Stimulated activated CD8-positive, alpha-beta memory T cell treated with anti-CD3 and anti-CD28 coated beads, Interleukin-4, amount 100 ng/mL, for 4 hours (primary cell): ENCODE results near the gene ZFAND5.

Experiments
- DNase-seq, 2 donors: peaks; one replicate each; pipeline ENCODE4 v3.0.0-alpha.2; 2020; ENCODE audit warnings: low read depth in 2 of 2, low spot score in 1 of 2

The ZFAND5 gene, protein sequence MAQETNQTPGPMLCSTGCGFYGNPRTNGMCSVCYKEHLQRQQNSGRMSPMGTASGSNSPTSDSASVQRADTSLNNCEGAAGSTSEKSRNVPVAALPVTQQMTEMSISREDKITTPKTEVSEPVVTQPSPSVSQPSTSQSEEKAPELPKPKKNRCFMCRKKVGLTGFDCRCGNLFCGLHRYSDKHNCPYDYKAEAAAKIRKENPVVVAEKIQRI

DNA sequence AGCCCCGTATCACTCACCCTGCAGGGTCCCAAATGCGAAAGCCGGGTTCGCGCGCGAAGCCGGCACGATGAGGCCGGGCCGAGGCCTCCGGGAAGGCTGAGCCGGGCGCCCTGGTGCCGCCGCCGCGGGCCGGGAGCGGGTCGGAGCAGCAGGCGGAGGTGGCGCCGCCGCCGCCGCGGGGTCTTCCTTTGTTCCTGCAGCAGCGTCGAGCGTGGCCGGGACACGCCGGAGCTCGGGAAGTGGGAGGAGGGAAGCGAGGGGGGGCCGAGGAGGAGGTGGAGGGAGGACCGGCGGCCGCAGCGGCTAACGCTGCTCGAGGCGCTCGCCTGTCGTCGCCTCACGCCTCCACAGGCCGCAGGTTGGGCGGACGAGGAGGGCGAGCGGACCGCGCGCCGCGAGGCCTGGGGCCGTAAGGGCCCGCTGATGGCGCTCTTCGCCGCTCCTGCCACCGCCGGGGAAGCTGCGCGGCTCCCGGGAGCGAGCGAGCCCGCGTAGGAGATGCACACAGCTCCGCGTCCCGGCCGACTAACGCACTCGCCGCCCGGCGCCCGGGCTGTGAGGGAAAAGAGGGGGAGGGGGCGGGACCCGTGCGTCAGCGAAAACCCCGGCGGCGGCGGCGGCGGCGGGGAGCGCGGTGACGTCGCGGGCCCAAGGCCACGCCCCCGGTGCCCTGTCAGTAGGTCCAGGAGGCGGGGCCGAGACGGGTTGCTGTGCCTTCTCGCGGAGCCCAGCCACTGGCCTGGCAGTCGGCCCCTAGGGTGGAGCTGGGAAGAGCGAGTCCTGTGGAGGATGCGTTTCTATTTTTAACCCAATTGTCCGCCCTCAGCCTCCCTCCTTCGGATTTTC lies at the start of gene ZFAND5:
Gene ZFAND5 (minus strand): TSS at position 530 of the 846 bp plus-strand sequence. CDS start 4,430 bp downstream, outside the sequence.
- DNase-seq = peak; percentile 81 to 88

- DNase-seq = no peak
These were observed 47.6 kb upstream of the ZFAND5 start for GRCh38 chr9:72412483-72413040.

DNA sequence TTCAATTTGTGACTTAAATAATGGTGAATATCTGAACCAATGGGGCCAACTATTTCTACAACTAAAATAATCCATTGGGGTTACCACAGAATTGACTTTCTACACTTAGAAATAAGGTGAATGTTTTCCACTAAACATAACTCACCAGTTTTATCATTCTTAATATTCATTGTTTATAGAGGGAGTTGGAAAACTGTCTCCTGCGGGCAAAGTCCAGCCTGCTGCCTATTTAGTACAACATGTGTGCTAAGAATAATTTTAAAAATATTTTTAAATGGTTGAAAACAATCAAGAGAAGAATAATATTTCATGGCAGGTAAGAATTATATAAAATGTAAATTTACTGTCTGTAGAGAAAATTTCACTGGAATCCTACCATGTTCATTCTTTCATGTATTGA lies 45.2 kb upstream of the ZFAND5 start:
- DNase-seq = no peak

- no peak for DNase-seq
These were observed 42.1 kb upstream of the ZFAND5 start for GRCh38 chr9:72407114-72407513.

DNA sequence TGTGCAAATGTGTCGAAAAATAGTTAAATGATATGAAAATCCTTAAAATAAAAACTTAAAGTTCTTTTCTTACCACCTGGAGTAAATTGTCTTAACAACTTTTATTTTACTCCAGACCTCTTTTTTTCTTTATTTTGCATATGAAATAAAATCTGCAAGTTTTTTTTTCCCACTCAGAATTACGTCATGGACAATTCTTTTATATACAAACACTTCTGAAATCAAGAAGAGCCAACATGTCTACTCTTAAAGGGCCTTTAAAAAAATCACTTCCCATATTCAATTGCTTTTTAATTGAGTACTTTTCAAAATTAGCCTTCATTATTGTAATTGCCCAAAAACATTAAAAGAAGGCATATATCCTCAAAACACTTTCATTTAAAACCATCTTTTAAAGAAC lies 37.7 kb upstream of the ZFAND5 start:
- no peak for DNase-seq

GRCh38 chr9:72401396-72401795 lies 36.4 kb upstream of the ZFAND5 start:
- no peak for DNase-seq

DNA sequence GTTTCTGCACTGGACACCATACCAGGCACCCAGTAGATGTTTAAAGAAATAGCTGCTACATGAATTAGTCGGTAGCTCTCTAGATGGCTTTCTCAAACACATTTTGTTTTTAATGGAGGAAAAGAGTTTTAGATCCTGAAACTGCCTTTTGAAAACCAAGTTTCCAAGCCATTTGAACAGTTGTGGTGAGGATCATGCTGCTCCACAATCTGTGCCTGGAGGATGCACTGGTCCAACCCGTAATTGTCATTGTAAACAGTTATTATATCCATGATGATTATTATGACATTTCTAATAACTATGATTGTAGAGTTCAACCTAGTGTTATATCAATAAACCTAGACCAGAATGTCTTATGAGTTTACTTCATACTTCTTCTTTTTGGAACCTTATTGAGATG lies 35.9 kb upstream of the ZFAND5 start:
- no peak for DNase-seq

- DNase-seq = no peak
These were observed 34.4 kb upstream of the ZFAND5 start for GRCh38 chr9:72399391-72399790.

DNA sequence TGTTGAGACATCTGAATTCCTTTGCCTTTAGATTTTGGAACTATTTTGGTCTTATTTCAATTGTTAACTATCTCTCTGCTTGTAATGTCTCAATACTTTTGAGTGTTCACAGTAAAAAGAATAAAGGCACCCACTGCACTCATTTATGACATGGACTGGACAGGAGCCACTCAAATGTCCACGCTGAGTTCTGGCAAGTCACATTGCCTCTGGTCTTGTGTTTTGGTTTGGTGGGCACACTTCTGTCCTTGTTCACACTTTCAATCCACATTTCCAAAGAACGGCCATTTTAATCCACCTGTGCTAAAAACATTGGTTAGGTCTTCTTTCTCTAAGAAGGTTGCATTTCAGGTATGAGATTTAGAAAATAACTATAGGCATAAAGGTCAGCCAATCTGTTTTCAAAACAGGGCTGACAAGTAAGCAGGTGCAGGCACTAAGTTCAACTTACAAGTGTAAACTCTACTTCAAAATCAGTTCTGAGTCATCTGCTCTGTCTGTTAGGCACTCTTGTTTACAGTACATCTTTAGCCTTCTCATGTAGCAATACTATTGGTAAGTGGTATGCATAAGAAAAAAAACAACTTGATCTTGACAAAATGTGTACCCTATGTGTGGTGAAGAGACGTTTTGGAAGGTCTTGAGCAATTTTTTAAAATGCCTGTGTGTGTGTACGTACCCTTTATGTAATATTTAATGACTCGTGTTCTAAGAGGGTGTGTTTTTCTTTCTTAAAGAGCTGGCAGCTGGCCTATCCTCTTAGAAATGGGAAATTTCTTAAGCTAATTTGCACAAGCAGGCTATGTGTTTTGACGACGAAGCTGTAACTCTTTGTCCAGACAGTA lies 31.5 kb upstream of the ZFAND5 start:
- no peak for DNase-seq

- no peak for DNase-seq
These were observed 29.1 kb upstream of the ZFAND5 start for GRCh38 chr9:72394066-72394465.

DNA sequence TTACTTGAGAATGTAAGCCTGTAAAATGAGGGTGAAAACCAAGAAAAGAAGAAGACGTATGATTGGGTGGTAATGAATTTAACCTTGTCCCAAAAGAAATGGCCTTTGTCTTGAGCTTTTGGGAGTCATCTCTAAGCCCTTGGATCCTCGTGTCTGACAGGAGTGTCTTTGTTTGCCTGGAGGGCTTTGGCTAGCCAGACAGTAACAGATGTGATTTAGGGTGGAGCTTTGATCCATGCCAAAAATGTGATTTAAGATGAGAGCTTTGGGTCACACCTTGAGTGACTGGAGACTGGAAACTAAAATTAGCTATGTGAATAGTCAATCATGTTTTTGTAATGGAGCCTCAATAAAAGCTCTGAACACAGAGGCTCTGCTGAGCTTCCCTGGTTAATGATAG lies 25.9 kb upstream of the ZFAND5 start:
- no peak for DNase-seq

DNA sequence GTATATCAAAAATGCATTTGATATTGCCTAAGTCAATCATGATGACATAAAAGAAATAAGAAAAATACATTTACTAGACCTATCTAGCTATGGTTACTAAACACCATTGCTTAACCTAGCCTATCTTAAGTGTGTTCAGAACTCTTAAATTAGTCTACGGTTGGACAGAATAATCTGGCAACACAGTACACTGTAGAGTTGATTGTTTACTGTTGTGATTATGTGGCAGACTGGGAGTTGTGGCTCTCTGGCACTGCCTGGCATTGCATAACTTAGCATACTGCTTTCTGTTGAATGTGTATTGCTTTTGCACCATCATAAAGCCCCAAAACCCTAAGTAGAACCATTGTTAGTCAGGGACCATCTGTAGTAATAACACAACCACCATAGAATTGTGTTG lies 21.2 kb upstream of the ZFAND5 start:
- no peak for DNase-seq

DNA sequence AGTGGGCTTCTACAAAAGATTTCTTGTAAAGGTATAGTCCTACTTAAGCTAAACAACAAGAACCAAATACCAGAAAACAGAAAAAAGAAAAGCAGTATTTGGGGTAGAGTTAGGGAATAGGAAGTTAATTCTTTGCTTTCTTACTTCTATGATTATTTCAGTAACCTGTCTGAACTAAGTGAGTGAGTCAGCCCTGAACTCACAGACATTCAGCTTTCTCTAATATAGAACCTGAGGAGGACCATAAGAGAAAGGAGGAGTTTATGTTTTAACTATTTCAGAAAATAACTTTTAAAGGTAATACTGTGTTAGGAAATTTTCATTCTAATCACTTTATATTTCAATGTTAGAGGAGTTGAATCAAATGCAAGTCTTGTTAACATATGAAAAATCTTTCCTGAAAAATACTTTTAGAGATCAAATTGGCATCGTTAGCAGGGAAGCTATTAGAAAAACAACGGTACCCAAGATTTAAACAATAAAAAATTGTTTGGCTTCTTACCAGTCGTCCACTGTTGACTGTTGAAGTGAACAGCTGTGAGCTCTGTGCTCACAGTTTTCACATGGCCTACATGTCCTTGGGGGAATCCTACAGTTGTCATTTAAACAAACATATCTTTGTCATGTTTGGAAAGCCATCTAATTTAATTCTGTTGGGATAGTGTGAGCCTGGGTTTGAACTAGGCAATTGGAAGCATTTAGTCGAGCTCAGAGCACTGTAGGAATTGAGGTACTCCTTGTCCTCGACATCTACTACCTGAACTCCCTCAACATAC lies 19.9 kb upstream of the ZFAND5 start:
- no peak for DNase-seq

GRCh38 chr9:72383978-72384709 lies 19.1 kb upstream of the ZFAND5 start:
- DNase-seq = no peak

GRCh38 chr9:72382405-72382804 lies 17.4 kb upstream of the ZFAND5 start:
- no peak for DNase-seq

DNA sequence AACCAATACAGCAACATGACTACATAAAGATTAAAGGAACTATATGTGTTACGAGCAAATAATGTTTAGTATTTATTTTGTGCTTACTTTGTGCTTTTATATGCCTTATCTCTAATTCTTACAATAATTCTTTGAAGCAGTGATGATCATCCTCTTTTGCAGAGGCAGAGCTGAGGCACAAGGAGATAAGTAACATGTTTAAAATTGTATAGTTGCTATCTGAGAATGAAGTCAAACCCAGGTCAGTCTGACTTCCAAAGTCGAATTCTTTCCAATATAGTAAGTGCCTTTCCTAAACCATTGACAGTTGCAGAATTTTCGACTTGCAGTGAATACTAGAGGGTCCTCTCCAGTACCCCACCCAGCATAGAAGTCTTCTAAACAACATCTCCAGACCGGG lies 12.0 kb upstream of the ZFAND5 start:
- DNase-seq = no peak

DNA sequence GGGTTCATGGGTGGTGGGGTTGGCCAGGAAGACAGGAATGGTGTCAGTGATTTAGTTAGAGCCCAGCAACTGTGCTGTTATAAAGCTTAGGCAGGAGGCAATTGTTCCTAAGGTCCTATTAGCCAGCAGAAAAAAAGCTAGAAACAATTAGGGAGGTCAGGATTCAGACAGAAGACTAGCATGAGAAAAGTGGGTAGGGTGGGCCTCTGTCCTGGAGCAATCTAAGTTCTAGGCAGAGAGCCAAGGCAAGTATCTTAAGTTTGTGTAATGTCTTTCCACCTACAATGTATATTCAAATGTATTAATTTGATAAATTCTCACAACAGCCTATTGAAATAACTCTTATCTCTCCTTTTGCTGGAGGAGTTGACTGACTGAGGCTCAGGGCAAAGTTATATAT lies 6.1 kb upstream of the ZFAND5 start:
- no peak for DNase-seq

- peak; percentile 41 to 43 for DNase-seq
These were observed 683 bp upstream of the ZFAND5 start for GRCh38 chr9:72365525-72366256.
